ENCODE data around the gene ST3GAL5. TPM values are rescaled to one million over a fixed set of nuclear protein-coding genes. Genes with fewer than 3 reads are reported as not detected.

ST3GAL5 gene
- total and polyA plus RNA-seq, 2 of the 8 experiments (the other 6 are each of a cell fraction or from before 2014, with no cell fraction given), result 1.9 to 4.5 TPM

GRCh38 chr2:85935170-85935745 lies 46.5 kb upstream of the ST3GAL5 start:
- no peak overlapping the region for H2BK120ac ChIP-seq (replicated peaks; ENCODE audit: low read depth, low read length)
- no peak overlapping the region for H2BK20ac ChIP-seq (ENCODE audit: low read length)
- no peak overlapping the region for H3K23ac ChIP-seq (ENCODE audit: insufficient read length)
- H2AFZ ChIP-seq (ENCODE audit: low read length), result no peak overlapping the region
- no peaks in the 10 kb centered on the region for H3K23me2 ChIP-seq (ENCODE audit: low read depth, low read length)
- H2AK5ac ChIP-seq (ENCODE audit: low read depth, low read length), result no peak overlapping the region
- no peak overlapping the region for H2BK12ac ChIP-seq (ENCODE audit: low read depth, low read length)
- H4K91ac ChIP-seq (replicated peaks; ENCODE audit: insufficient read length, low read length), result no peak overlapping the region
- no peak overlapping the region for H3K14ac ChIP-seq (ENCODE audit: insufficient read length)
- H4K5ac ChIP-seq (ENCODE audit: insufficient read length, low read depth, low read length), result no peak overlapping the region
- H4K8ac ChIP-seq (ENCODE audit: extremely low read depth, insufficient read depth, low read length), result no peak overlapping the region
- 81% methylated on average over 6 of the region's 6 CpGs; no CpG with 5 or more reads in 1 of the 2 experiments for WGBS, 2 experiments (ENCODE audit: extremely low coverage in 1 of 2, insufficient coverage in 1 of 2, insufficient read length in 1 of 2, insufficient replicate concordance in 2 of 2, low coverage in 1 of 2, low lambda C conversion rate in 2 of 2, missing lambda C conversion rate in 1 of 2)
- ChIA-PET POLR2A (ENCODE audit: partially characterized antibody) (no interaction called here), CTCF (ENCODE audit: partially characterized antibody) (interaction anchor here (1.1 kb wide), 1 partner anchor 106 kb away, joined by 3 read pairs; no protein-coding TSS in a partner anchor)
- H3K79me2 ChIP-seq (ENCODE audit: control insufficient read depth in 1 of 2, insufficient read depth in 2 of 2, low read length in 2 of 2), result no peaks in the 10 kb centered on the region
- H3K36me3 ChIP-seq (ENCODE audit: control insufficient read depth in 2 of 4, insufficient read depth in 4 of 4, low read length in 3 of 4), result no peaks in the 10 kb centered on the region
- no peak overlapping the region for H3K18ac ChIP-seq (ENCODE audit: extremely low read depth, low read length)
- H2BK5ac ChIP-seq (ENCODE audit: low read depth, low read length), result no peak overlapping the region
- H3K27me3 ChIP-seq (replicated peaks in 1 of 4; ENCODE audit: control insufficient read depth in 3 of 4, extremely low read depth in 1 of 4, insufficient read depth in 3 of 4, low read length in 3 of 4), result no peaks in the 10 kb centered on the region
- no peaks in the 10 kb centered on the region for H3K9me3 ChIP-seq (ENCODE audit: insufficient read depth in 2 of 2, low read depth in 1 of 2, low read length in 1 of 2)
- H4K20me1 ChIP-seq (replicated peaks in 1 of 2; ENCODE audit: control insufficient read depth in 1 of 2, insufficient read depth in 2 of 2, low read length in 2 of 2), result no peaks in the 10 kb centered on the region
- H3K9ac ChIP-seq (replicated peaks in 1 of 4; ENCODE audit: extremely low read depth in 1 of 4, low read depth in 3 of 4, low read length in 3 of 4), result no peak overlapping the region
- no peak for FAIRE-seq
- no peaks in the 10 kb centered on the region for H3K79me1 ChIP-seq (ENCODE audit: low read depth, low read length)
- H3K4ac ChIP-seq (replicated peaks; ENCODE audit: insufficient read length, low read depth, low read length), result no peak overlapping the region
- 0 out of 4 replicates have a peak overlapping the region, but pooled peaks of 1 of the 2 experiments have one; percentile 42 for H3K4me2 ChIP-seq (ENCODE audit: insufficient read depth in 1 of 2, low read depth in 2 of 2, low read length in 2 of 2)
- no peak for DNase-seq (ENCODE audit: low read depth in 1 of 2, low spot score in 2 of 2)
- no peak overlapping the region for H3K27ac ChIP-seq (ENCODE audit: low read depth, low read length)
- no peak overlapping the region for H3K56ac ChIP-seq (replicated peaks; ENCODE audit: insufficient read length, low read depth, low read length)
- H3K4me3 ChIP-seq (ENCODE audit: extremely low read depth in 1 of 4, insufficient read depth in 2 of 4, low read depth in 3 of 4, low read length in 4 of 4), result no peak overlapping the region
- no peak overlapping the region for H2BK15ac ChIP-seq (ENCODE audit: low read length)
- H3K4me1 ChIP-seq (replicated peaks in 1 of 4; ENCODE audit: control insufficient read depth in 3 of 4, insufficient read depth in 4 of 4, low read length in 3 of 4), result peaks cover 5 to 8% (median 6%) of the 10 kb centered on the region in 4 experiments; a peak in 6 of 7 replicates
- TF ChIP-seq CEBPB (IDR thresholded peaks at IDR 0.05; ENCODE audit: low read depth, low read length) (no peak), POLR2AphosphoS5 (IDR thresholded peaks at IDR 0.05; ENCODE audit: low read depth, low read length) (no peak), EZH2 (IDR thresholded peaks at IDR 0.05; ENCODE audit: low read depth, low read length, severe bottlenecking) (no peak), ATF2 (IDR thresholded peaks at IDR 0.05; ENCODE audit: low read length) (no peak), BACH1 (IDR thresholded peaks at IDR 0.05; ENCODE audit: low read length) (no peak), ZNF274 (IDR thresholded peaks at IDR 0.05; ENCODE audit: borderline replicate concordance, extremely low read depth, low read length) (no peak), HDAC2 (IDR thresholded peaks at IDR 0.05; ENCODE audit: borderline replicate concordance in 1 of 2, low read depth in 2 of 2, low read length in 2 of 2) (no peak), KDM5A (IDR thresholded peaks at IDR 0.05; ENCODE audit: low read length) (no peak), CREB1 (IDR thresholded peaks at IDR 0.05) (no peak), RBBP5 (IDR thresholded peaks at IDR 0.05; ENCODE audit: borderline replicate concordance, low read depth, low read length) (no peak), JUND (IDR thresholded peaks at IDR 0.05; ENCODE audit: low read length) (no peak), SAP30 (IDR thresholded peaks at IDR 0.05; ENCODE audit: insufficient read depth, insufficient replicate concordance, low read length) (no peak)

Data from H1 (cell line).